Coronary artery (tissue), 2 donors: ENCODE measurements around the gene EIF2B4.

ENCODE experiments used
- DNase-seq: peaks from one replicate; pipeline ENCODE4 v3.0.0-alpha.2; 2017; ENCODE audit warnings: low spot score
- H3K27ac ChIP-seq, 2 donors: fragments of 200-600 bp; sonication (generic); one replicate each; pipeline ENCODE4 v1.5.1; 2016 to 2019
- H3K4me3 ChIP-seq: fragments of 200-600 bp; sonication (generic); 2 replicates; pipeline ENCODE4 v1.5.1; 2016; ENCODE audit warnings: mild to moderate bottlenecking, moderate library complexity
- TF ChIP-seq, protein P1 (sequence below): fragments of 200-600 bp; sonication (generic); IDR thresholded peaks from one replicate; pipeline ENCODE4 v1.5.1; 2019; ENCODE audit warnings: antibody characterized with exemption

The EIF2B4 gene

DNA sequence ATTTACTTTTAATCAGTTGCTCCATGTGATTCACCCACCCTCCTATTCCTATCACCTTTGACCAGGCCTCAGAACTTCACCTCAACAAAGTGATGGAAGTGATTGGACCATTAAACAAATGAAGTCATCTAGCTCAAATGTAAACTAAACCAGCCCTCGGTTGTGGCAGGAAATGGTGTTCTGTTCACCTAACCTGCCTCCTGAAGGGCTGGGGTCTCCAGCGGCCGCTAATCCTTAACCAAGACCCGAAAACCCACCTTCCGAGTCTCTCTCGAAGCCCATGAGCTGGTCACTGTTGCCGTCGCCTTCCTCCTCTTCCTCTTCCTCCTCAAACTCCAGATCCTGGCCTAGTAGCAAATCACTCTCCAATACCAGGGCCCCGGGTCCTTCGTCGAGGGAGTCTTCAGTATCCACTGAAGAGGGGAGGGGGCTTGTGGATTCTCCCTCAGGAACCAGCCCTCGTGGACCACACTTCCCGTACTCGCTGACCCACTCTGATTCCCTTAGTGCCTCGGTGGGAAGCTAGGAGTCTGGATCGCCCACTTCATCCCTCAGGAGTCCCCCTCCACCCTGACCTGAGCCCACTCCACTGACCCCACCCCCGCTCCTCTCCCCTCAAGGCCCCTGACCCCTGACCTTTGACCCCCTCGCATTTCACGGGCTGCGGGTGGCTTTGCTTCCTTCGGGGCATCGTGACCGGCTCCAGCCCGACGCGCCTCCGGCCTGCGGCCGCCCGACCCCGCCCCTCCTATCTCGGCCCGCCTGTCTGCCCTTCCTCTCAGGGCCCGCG, 9.9 kb upstream of the EIF2B4 start:
- TF ChIP-seq, protein P1, sequence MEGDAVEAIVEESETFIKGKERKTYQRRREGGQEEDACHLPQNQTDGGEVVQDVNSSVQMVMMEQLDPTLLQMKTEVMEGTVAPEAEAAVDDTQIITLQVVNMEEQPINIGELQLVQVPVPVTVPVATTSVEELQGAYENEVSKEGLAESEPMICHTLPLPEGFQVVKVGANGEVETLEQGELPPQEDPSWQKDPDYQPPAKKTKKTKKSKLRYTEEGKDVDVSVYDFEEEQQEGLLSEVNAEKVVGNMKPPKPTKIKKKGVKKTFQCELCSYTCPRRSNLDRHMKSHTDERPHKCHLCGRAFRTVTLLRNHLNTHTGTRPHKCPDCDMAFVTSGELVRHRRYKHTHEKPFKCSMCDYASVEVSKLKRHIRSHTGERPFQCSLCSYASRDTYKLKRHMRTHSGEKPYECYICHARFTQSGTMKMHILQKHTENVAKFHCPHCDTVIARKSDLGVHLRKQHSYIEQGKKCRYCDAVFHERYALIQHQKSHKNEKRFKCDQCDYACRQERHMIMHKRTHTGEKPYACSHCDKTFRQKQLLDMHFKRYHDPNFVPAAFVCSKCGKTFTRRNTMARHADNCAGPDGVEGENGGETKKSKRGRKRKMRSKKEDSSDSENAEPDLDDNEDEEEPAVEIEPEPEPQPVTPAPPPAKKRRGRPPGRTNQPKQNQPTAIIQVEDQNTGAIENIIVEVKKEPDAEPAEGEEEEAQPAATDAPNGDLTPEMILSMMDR: no peak
- H3K27ac ChIP-seq: peak overlapping the region; percentile 81 to 96
- peak; percentile 89 for DNase-seq
- peak overlapping the region; percentile 94 for H3K4me3 ChIP-seq

DNA sequence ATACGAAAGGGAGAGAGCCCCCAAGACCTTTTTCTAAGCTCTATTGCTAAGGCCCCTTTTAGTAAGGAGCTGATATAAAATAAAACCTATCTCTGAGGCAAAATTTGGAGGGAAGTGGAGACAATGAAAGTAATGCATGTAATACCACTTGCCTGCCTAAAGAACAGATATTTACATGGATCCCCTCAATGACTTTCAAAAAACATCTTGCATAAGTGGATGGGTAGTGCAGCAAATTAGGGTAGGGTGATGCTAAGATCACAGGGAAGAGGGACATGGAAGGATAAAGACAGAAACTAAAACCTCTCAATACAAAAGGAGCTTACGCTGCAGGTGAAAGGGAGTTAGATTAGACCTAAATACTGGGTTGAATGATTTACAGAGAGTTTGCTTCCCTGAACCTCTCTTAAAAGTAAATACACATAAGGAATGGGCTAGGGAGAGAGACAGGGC, 9.3 kb upstream of the EIF2B4 start:
- DNase-seq: no peak
- TF ChIP-seq, protein P1: no peak
- H3K4me3 ChIP-seq: peak overlapping the region; percentile 94
- peak overlapping the region; percentile 81 to 96 for H3K27ac ChIP-seq

DNA sequence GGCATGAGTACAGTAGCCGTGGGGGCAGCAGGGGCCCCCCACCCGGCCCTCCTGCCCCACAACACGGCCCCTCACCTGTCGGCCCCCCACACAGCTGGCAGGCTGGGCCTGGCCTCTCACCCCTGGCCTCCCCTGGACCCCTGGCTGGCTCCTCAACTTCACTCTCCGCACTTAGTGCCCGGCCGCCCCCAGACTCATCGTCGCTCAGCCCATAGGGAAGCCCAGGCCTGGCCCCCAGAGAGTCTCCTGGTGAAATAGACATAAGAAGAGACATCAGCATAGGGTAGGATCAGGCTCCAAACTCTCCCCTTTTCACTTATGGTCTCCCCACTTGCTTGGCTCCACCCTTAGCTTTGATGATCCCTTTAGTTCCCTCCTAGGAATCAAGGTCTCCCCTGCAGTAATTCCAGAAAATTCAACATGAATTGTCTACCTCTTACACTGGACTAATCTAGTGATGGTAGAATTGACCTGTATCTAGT, 8.7 kb upstream of the EIF2B4 start:
- H3K4me3 ChIP-seq: no peak overlapping the region
- DNase-seq: no peak
- TF ChIP-seq, protein P1: no peak
- H3K27ac ChIP-seq: no peak overlapping the region

DNA sequence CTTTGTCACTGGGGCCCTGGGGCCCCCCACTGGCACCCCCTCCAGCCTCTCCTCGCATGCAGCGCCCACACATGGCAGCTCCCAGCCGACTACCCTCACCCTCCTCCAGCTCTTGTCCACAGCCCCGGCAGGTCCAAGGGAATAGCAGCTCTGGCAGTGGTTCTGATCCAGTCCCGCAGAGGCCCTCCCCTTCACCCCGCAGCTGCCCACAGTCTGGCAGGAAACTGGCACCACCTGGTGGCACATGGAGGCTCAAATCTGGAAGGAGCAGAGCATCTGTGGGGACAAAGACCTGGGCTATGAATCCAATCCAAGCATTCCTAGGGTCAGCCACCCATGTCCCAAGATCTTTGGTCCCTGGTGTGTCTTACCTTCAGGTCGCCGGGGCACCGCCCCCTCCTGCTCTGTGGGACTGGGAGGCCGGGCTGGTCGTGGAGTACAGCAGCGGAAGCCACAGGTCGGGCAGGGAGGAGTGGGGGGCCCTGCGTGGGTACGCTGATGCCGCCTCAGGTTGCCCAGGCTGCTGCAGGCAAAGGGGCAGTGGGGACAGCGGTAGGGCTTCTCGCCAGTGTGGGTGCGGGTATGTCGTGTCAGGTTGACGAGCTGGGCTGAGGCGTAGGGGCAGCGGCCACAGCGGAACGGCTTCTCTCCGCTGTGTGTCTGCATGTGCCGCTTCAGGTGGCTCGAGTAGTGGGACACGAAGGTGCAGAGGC, 8.1 kb upstream of the EIF2B4 start:
- TF ChIP-seq, protein P1: no peak
- no peak overlapping the region for H3K27ac ChIP-seq
- DNase-seq: no peak
- H3K4me3 ChIP-seq: no peak overlapping the region

DNA sequence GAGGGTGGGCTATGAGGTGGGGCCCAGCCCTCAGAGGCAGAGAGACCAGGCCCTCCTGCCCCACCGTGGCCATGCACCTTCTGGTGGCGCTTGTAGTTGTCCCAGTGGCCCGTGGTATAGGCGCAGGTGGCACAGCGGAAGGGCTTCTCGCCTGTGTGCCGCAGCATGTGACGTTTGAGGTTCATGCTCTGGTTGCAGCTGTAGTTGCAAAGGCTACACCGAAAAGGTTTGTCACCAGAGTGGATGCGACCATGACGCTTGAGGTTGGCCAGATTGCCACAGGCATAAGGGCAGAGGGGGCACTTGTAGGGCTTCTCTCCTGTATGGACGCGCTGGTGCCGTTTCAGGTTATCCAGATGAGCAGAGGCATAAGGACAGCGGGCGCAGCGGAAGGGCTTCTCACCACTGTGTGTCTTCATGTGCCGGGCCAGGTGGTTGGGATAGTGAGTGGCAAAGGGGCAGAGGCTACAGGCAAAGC, 7.5 kb upstream of the EIF2B4 start:
- TF ChIP-seq, protein P1: no peak
- no peak for DNase-seq
- Histone ChIP-seq H3K4me3 (no peak overlapping the region), H3K27ac (no peak overlapping the region)

DNA sequence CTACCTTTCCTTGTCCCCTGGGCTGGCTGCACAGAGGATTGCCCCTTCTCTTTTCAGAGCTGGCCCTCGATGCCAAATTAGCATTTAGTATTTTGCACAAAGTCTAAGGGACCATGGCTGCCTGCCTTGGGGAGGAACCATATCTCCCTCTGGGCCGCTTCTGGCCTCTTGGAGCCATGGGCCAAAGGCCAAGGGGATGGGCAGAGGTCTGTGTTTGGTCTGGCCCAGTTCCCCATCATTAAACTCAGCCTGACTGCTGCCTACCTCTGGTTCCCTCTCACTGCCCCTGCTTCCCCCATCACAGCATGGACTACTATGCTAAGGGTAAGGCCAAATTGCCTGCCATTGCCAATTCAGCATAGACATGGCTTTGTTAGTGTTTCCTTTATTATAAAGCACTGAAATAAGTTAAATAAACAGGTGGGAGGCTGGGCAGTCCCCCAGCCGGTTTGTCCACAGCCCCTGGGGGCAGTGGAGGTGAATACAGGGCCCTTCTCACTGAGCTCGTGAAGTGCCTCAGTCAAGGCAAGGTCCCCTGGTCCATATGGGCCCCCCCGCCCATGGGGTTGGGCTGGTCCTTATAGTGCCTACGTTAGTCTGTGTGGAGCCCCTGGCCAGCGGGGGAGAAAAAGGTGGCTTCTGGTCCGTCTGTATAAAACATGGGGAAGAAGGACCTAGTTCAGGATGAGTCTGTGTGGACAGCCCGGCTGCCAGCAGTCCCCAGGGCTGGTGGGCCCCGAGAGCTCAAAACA, 6.9 kb upstream of the EIF2B4 start:
- H3K4me3 ChIP-seq: no peak overlapping the region
- TF ChIP-seq, protein P1: no peak
- DNase-seq: no peak
- no peak overlapping the region for H3K27ac ChIP-seq
